GM12878 (cell line): ENCODE measurements around the gene UBE2G2. TPM values are rescaled to one million over a fixed set of nuclear protein-coding genes. Genes with fewer than 3 reads are reported as not detected.

Experiments
- ATAC-seq: fragments of 200-7000 bp; cut with Tn5 transposase; 3 replicates; pipeline ENCODE4 v1.9.1; 2020; ENCODE audit warnings: mild to moderate bottlenecking, moderate library complexity
- BruUV-seq: library from RNA; stranded (reverse); fragments of 400-500 nt; replicated peaks from 2 replicates; lab custom pipeline; 2021; lab: Mats Ljungman, UMichigan
- CTCF ChIA-PET: fragments of 300-600 bp; sonication (Branson Sonifier 250); formaldehyde crosslinking; extraction: SDS; loops from one replicate; lab custom pipeline; 2021; ENCODE audit warnings: inconsistent platforms; lab: Yijun Ruan, JAX
- POLR2A ChIA-PET: fragments of 350-600 bp; formaldehyde crosslinking; extraction: SDS; loops from one replicate; lab custom pipeline; 2021; ENCODE audit warnings: inconsistent platforms; lab: Charles Lee
- RAD21 ChIA-PET: fragments of 300-600 bp; sonication (Branson Sonifier 250); formaldehyde crosslinking; loops from one replicate; lab custom pipeline; 2023; ENCODE audit warnings: antibody characterized with exemption; ENCODE audit not compliant: unreplicated experiment; lab: Charles Lee
- SMC1A ChIA-PET: fragments of 300-600 bp; sonication (Branson Sonifier 250); formaldehyde crosslinking; loops from one replicate; lab custom pipeline; 2023; ENCODE audit not compliant: unreplicated experiment, uncharacterized antibody; lab: Charles Lee
- DNase-seq: peaks from one replicate; pipeline ENCODE4 v3.0.0-alpha.2; 2011; ENCODE audit warnings: low read depth, low spot score
- FAIRE-seq: peaks from 3 replicates; lab custom pipeline; 2011; peaks lifted over from hg19 to GRCh38; lab: Jason Lieb, UNC
- H2AFZ ChIP-seq: 2 replicates; pipeline ENCODE4 v1.6.0; 2011; ENCODE audit warnings: low read depth, low read length, control low read depth; ENCODE audit not compliant: control insufficient read depth
- H3K27ac ChIP-seq: 2 replicates; pipeline ENCODE4 v1.5.1; 2011; ENCODE audit warnings: control low read depth; ENCODE audit not compliant: control insufficient read depth, insufficient read depth
- H3K27me3 ChIP-seq, 2 experiments: replicated peaks in 1 of 2; 2 replicates each; pipeline versions ENCODE4 v1.6.0 to v1.6.1; 2011; ENCODE audit warnings: low read length in 1 of 2; ENCODE audit not compliant: control insufficient read depth in 2 of 2, insufficient read depth in 2 of 2
- H3K36me3 ChIP-seq, 2 experiments: 2 replicates each; pipeline ENCODE4 v1.5.1; 2011; ENCODE audit warnings: low read length in 1 of 2; ENCODE audit not compliant: control insufficient read depth in 2 of 2, insufficient read depth in 2 of 2
- H3K4me1 ChIP-seq: 2 replicates; pipeline ENCODE4 v1.6.1; 2011; ENCODE audit warnings: mild to moderate bottlenecking, low read length, moderate library complexity, mixed read lengths; ENCODE audit not compliant: control insufficient read depth, insufficient read depth
- H3K4me2 ChIP-seq: 2 replicates; pipeline ENCODE4 v1.6.0; 2011; ENCODE audit warnings: control low read depth; ENCODE audit not compliant: control insufficient read depth, insufficient read depth
- H3K4me3 ChIP-seq: fragments of 200-600 bp; sonication (generic); 2 replicates; pipeline ENCODE4 v1.5.1; 2016
- H3K79me2 ChIP-seq: 2 replicates; pipeline ENCODE4 v1.6.0; 2011; ENCODE audit warnings: low read length; ENCODE audit not compliant: control insufficient read depth, insufficient read depth
- H3K9ac ChIP-seq: 2 replicates; pipeline ENCODE4 v1.8.0; 2011; ENCODE audit warnings: low read length, control low read depth, mixed read lengths; ENCODE audit not compliant: control insufficient read depth, insufficient read depth
- H3K9me3 ChIP-seq: replicated peaks from 3 replicates; pipeline ENCODE4 v1.5.1; 2011; ENCODE audit warnings: mild to moderate bottlenecking, low read length; ENCODE audit not compliant: control insufficient read depth, insufficient read depth
- H4K20me1 ChIP-seq: 2 replicates; pipeline ENCODE4 v1.6.0; 2011; ENCODE audit not compliant: control insufficient read depth, insufficient read depth
- ATF7 ChIP-seq: fragments of 450-650 bp; IDR thresholded peaks from 2 replicates; pipeline ENCODE4 v1.6.1; 2016; ENCODE audit warnings: low read depth, mild to moderate bottlenecking
- BACH1 ChIP-seq: fragments of 450-650 bp; IDR thresholded peaks from 2 replicates; pipeline ENCODE4 v1.6.1; 2017; ENCODE audit warnings: mild to moderate bottlenecking, borderline replicate concordance
- CBX3 ChIP-seq: fragments of 200-600 bp; sonication (generic); IDR thresholded peaks from 2 replicates; pipeline ENCODE4 v1.6.1; 2016; ENCODE audit warnings: low read depth, borderline replicate concordance
- FOXM1 ChIP-seq: IDR thresholded peaks from 2 replicates; pipeline ENCODE4 v1.6.1; 2012; ENCODE audit warnings: low read depth, mild to moderate bottlenecking, inconsistent platforms, low read length, moderate library complexity
- KAT2A ChIP-seq: conservative IDR thresholded peaks from 2 replicates; pipeline ENCODE4 v1.6.1; 2011; ENCODE audit warnings: low read depth, low read length; ENCODE audit not compliant: control insufficient read depth
- KDM1A ChIP-seq: fragments of 200-600 bp; sonication (generic); IDR thresholded peaks from 2 replicates; pipeline ENCODE4 v1.6.1; 2016; ENCODE audit warnings: borderline replicate concordance
- MYC ChIP-seq: IDR thresholded peaks from 2 replicates; pipeline ENCODE4 v1.6.1; 2011; ENCODE audit warnings: mild to moderate bottlenecking, low read length, moderate library complexity, inconsistent platforms; ENCODE audit not compliant: insufficient read depth, insufficient replicate concordance, insufficient read length, severe bottlenecking
- NFYB ChIP-seq: IDR thresholded peaks from 2 replicates; pipeline ENCODE4 v1.6.1; 2011; ENCODE audit warnings: low read depth, mild to moderate bottlenecking, low read length, improper control_type of control experiment, moderate library complexity; ENCODE audit not compliant: insufficient read depth
- NR2C2 ChIP-seq: IDR thresholded peaks from 2 replicates; pipeline ENCODE4 v1.6.1; 2011; ENCODE audit warnings: borderline replicate concordance, low read depth; ENCODE audit not compliant: control insufficient read depth, insufficient read length
- RBBP5 ChIP-seq: fragments of 200-600 bp; sonication (generic); conservative IDR thresholded peaks from 2 replicates; pipeline ENCODE4 v1.6.1; 2016
- RELA ChIP-seq: fragments of 450-650 bp; IDR thresholded peaks from 2 replicates; pipeline ENCODE4 v1.8.0; 2014; ENCODE audit warnings: borderline replicate concordance; ENCODE audit not compliant: partially characterized antibody
- STAT3 ChIP-seq: IDR thresholded peaks from 2 replicates; pipeline ENCODE4 v1.6.1; 2011; ENCODE audit warnings: low read depth, low read length, improper control_type of control experiment
- ZBED1 ChIP-seq: IDR thresholded peaks from 2 replicates; pipeline ENCODE4 v1.6.1; 2016; ENCODE audit warnings: borderline replicate concordance
- ZNF207 ChIP-seq: fragments of 450-650 bp; IDR thresholded peaks from 2 replicates; pipeline ENCODE4 v1.6.1; 2014; ENCODE audit warnings: antibody characterized with exemption, mild to moderate bottlenecking, borderline replicate concordance
- ZNF217 ChIP-seq: fragments of 450-650 bp; IDR thresholded peaks from 2 replicates; pipeline ENCODE4 v1.6.1; 2017; ENCODE audit warnings: antibody characterized with exemption, mild to moderate bottlenecking
- ZNF384 ChIP-seq: IDR thresholded peaks from 2 replicates; pipeline ENCODE4 v1.6.1; 2012; ENCODE audit warnings: low read depth, mild to moderate bottlenecking, low read length, improper control_type of control experiment, borderline replicate concordance
- WGBS: methylation state at CpG from one replicate; pipeline ENCODE4 v1.1.6; 2016; ENCODE audit warnings: low lambda C conversion rate; ENCODE audit not compliant: insufficient replicate concordance, insufficient coverage; ENCODE audit errors: missing lambda C conversion rate; 5-methylcytosine and 5-hydroxymethylcytosine counted together
- in situ Hi-C: fragments of 300-500 bp; cut with MboI; formaldehyde crosslinking; loops from 9 replicates; pipeline ENCODE4 v1.14.3; 2018; ENCODE audit warnings: mixed read lengths
- intact Hi-C: fragments of 100-400 bp; cut with micrococcal nuclease; formaldehyde crosslinking; loops from one replicate; pipeline ENCODE4 v1.14.2; 2022; ENCODE audit not compliant: unreplicated experiment
- polyA plus RNA-seq, 11 experiments: library from polyadenylated mRNA; depleted of rRNA in 4 of 11; unstranded in 6 of 11; stranded (reverse) in 5 of 11; fragments of >200 nt; fragmentation: Nextera tagmentation in 4 of 11; fragmentation: Illumina TruSeq in 1 of 11; extraction: Ambion mirVana in 4 of 11; extraction: Trizol in 1 of 11; gene quantifications; 1 replicate in 1 of 11; 2 replicates in 10 of 11; pipeline versions ENCODE4 v1.2.1 to v1.2.3, GENCODE V29; 2011 to 2016; ENCODE audit warnings: inconsistent platforms in 2 of 11, missing spikeins in 2 of 11, low read depth in 1 of 11
- total RNA-seq, 4 experiments: library from RNA; depleted of rRNA in 3 of 4; stranded (reverse); fragments of >200 nt in 3 of 4; fragmentation: Illumina TruSeq in 1 of 4; extraction: Trizol in 1 of 4; gene quantifications; 2 replicates each; pipeline versions ENCODE4 v1.2.1 to v1.2.3, GENCODE V29; 2013 to 2021
- TF ChIP-seq, protein P1 (sequence below): fragments of 450-650 bp; IDR thresholded peaks from 2 replicates; pipeline ENCODE4 v1.6.1; 2017; ENCODE audit warnings: antibody characterized with exemption, mild to moderate bottlenecking, moderate library complexity

UBE2G2 gene
- total and polyA plus RNA-seq, 10 of the 15 experiments (the other 5 are each of a cell fraction or from before 2014, with no cell fraction given): 27.0 to 139 (median 75.9) TPM

DNA sequence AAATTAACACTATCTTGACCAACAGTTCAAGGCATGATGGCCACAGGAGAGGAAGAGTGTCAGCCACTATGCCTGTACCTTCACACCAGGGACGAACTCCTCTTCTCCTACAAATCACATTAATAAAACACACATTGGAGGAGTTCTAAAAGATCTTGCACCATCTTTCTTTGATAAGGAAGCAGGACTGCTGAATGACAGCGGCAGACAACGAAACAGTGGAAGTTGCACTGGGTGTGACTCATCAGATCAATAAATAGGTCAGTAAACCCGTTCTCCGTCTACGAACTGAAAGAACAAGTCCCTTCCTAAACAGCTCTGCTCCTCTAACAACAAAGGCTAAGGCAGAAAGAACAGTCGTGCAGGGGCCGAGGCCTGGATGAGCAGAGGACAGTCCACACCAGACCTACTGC, 23.1 kb downstream of the UBE2G2 start:
- no peak overlapping the region for H3K27ac ChIP-seq
- in situ Hi-C loops (no loop called here), intact Hi-C loops (no loop called here)
- no peak overlapping the region for H3K4me2 ChIP-seq
- ATAC-seq: no peak
- no peak overlapping the region for H2AFZ ChIP-seq
- 97% methylated on average over 8 of the region's 8 CpGs for WGBS
- RAD21 ChIA-PET: no interaction called here
- no peak for DNase-seq
- H4K20me1 ChIP-seq: no peaks in the 10 kb centered on the region; the same call in none of the 2 replicates
- peaks cover 14 to 25% of the 10 kb centered on the region in 2 experiments for H3K36me3 ChIP-seq
- H3K9ac ChIP-seq: no peak overlapping the region
- POLR2A ChIA-PET: no interaction called here
- no peak for TF ChIP-seq ZNF217
- no peak for TF ChIP-seq RELA
- no peak for TF ChIP-seq ZNF384
- TF ChIP-seq BACH1: no peak
- no peak for TF ChIP-seq NFYB
- no peak for TF ChIP-seq FOXM1
- no peak for TF ChIP-seq KAT2A
- TF ChIP-seq, protein P1, sequence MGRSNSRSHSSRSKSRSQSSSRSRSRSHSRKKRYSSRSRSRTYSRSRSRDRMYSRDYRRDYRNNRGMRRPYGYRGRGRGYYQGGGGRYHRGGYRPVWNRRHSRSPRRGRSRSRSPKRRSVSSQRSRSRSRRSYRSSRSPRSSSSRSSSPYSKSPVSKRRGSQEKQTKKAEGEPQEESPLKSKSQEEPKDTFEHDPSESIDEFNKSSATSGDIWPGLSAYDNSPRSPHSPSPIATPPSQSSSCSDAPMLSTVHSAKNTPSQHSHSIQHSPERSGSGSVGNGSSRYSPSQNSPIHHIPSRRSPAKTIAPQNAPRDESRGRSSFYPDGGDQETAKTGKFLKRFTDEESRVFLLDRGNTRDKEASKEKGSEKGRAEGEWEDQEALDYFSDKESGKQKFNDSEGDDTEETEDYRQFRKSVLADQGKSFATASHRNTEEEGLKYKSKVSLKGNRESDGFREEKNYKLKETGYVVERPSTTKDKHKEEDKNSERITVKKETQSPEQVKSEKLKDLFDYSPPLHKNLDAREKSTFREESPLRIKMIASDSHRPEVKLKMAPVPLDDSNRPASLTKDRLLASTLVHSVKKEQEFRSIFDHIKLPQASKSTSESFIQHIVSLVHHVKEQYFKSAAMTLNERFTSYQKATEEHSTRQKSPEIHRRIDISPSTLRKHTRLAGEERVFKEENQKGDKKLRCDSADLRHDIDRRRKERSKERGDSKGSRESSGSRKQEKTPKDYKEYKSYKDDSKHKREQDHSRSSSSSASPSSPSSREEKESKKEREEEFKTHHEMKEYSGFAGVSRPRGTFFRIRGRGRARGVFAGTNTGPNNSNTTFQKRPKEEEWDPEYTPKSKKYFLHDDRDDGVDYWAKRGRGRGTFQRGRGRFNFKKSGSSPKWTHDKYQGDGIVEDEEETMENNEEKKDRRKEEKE: no peak
- TF ChIP-seq RBBP5: no peak
- no peak for TF ChIP-seq ZBED1
- no peak for TF ChIP-seq ATF7
- TF ChIP-seq NR2C2: no peak
- no peak for TF ChIP-seq MYC
- no peak for TF ChIP-seq KDM1A
- TF ChIP-seq ZNF207: no peak
- no peak for TF ChIP-seq CBX3
- TF ChIP-seq STAT3: no peak
- CTCF ChIA-PET: interaction anchor here (0.9 kb wide), 1 partner anchor 15 kb away, joined by 3 read pairs; no protein-coding TSS in a partner anchor
- H3K4me1 ChIP-seq: no peaks in the 10 kb centered on the region
- no peaks in the 10 kb centered on the region for H3K27me3 ChIP-seq
- no peak overlapping the region for H3K4me3 ChIP-seq
- no TSS peak for BruUV-seq
- SMC1A ChIA-PET: no interaction called here
- FAIRE-seq: no peak
- peaks cover 2% of the 10 kb centered on the region; the same call in 1 of the 2 replicates for H3K79me2 ChIP-seq
- H3K9me3 ChIP-seq: no peaks in the 10 kb centered on the region
